Smooth muscle cell (in vitro differentiated cells): ENCODE results near the gene KBTBD6. TPM values are rescaled to one million over a fixed set of nuclear protein-coding genes. Genes with fewer than 3 reads are reported as not detected.

Experiments
- DNase-seq: peaks from one replicate; lab custom pipeline; 2025; ENCODE audit not compliant: unreplicated experiment; lab: John Stamatoyannopoulos, UW
- H2AFZ ChIP-seq: fragments of 200-600 bp; sonication (generic); 2 replicates; pipeline ENCODE4 v1.6.0; 2016; ENCODE audit warnings: antibody characterized with exemption, low read depth, mild to moderate bottlenecking
- H3F3A ChIP-seq: fragments of 200-600 bp; sonication (generic); 2 replicates; pipeline ENCODE4 v1.6.0; 2017; ENCODE audit warnings: antibody characterized with exemption, low read depth
- H3K27ac ChIP-seq: fragments of 200-600 bp; sonication (generic); 2 replicates; pipeline ENCODE4 v1.5.1; 2016; ENCODE audit warnings: low read depth, mild to moderate bottlenecking
- H3K27me3 ChIP-seq: fragments of 200-600 bp; sonication (generic); 2 replicates; pipeline ENCODE4 v1.6.1; 2016; ENCODE audit warnings: low read depth, mild to moderate bottlenecking
- H3K36me3 ChIP-seq: fragments of 200-600 bp; sonication (generic); 2 replicates; pipeline ENCODE4 v1.5.1; 2016; ENCODE audit warnings: low read depth
- H3K4me1 ChIP-seq: fragments of 200-600 bp; sonication (generic); 2 replicates; pipeline ENCODE4 v1.5.1; 2016; ENCODE audit warnings: low read depth
- H3K4me2 ChIP-seq: fragments of 200-600 bp; sonication (generic); 2 replicates; pipeline ENCODE4 v1.6.0; 2016; ENCODE audit warnings: mild to moderate bottlenecking
- H3K4me3 ChIP-seq: fragments of 200-600 bp; sonication (generic); 2 replicates; pipeline ENCODE4 v1.5.1; 2016; ENCODE audit warnings: mild to moderate bottlenecking
- H3K79me2 ChIP-seq: fragments of 200-600 bp; sonication (generic); 2 replicates; pipeline ENCODE4 v1.6.0; 2016; ENCODE audit warnings: low read depth, mild to moderate bottlenecking
- H3K9ac ChIP-seq: fragments of 200-600 bp; sonication (generic); 2 replicates; pipeline ENCODE4 v1.6.0; 2016; ENCODE audit warnings: low read depth
- H3K9me3 ChIP-seq: fragments of 200-600 bp; sonication (generic); replicated peaks from 2 replicates; pipeline ENCODE4 v1.5.1; 2016; ENCODE audit warnings: low read depth
- H4K20me1 ChIP-seq: fragments of 200-600 bp; sonication (generic); 2 replicates; pipeline ENCODE4 v1.6.0; 2016; ENCODE audit warnings: low read depth
- WGBS: methylation state at CpG from one replicate; pipeline ENCODE4 v1.1.7; 2016; ENCODE audit warnings: low lambda C conversion rate; 5-methylcytosine and 5-hydroxymethylcytosine counted together
- polyA plus RNA-seq: library from polyadenylated mRNA; unstranded; fragments of >200 nt; fragmentation: Nextera tagmentation; extraction: Ambion mirVana; gene quantifications from 2 replicates; pipeline ENCODE4 v1.2.1, GENCODE V29; 2016
- total RNA-seq: library from RNA; depleted of rRNA; stranded (reverse); fragments of >200 nt; gene quantifications from 2 replicates; pipeline ENCODE4 v1.2.3, GENCODE V29; 2014
- TF ChIP-seq, protein P1 (sequence below): fragments of 200-600 bp; sonication (generic); IDR thresholded peaks from 2 replicates; pipeline ENCODE4 v1.5.1; 2017; ENCODE audit warnings: borderline replicate concordance, mild to moderate bottlenecking, antibody characterized with exemption; ENCODE audit not compliant: insufficient read depth, poor library complexity, severe bottlenecking

The KBTBD6 gene
- total and polyA plus RNA-seq, 2 experiments from 2014 or later = 5.3 to 6.9 TPM

DNA sequence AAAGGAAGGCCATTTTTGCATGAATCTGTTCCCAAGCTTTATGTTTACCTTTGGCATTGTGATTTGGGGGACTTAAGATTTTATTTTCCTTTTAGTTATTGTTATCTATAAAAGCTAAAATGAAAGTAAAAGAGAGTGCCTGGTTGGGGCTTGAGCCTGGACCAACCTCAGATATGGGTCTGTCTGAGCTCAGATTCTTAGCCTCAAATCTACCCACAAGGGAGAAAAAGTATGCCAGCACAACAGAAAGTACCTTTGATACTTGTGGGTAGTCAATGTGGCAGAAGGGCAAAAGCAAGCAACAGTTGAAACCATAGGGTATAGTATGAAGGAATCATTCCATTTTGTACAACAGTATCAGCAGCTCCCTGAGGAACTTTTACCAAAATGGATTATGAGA is 26.6 kb upstream of the KBTBD6 start:
- no peaks in the 10 kb centered on the region for H4K20me1 ChIP-seq
- no peaks in the 10 kb centered on the region for H3K4me1 ChIP-seq
- no peak overlapping the region for H3K27ac ChIP-seq
- H3F3A ChIP-seq = no peaks in the 10 kb centered on the region
- no peaks in the 10 kb centered on the region for H3K79me2 ChIP-seq
- H3K4me3 ChIP-seq = no peak overlapping the region
- no peak overlapping the region for H3K9ac ChIP-seq
- H3K9me3 ChIP-seq = no peaks in the 10 kb centered on the region
- H3K4me2 ChIP-seq = no peak overlapping the region
- H3K27me3 ChIP-seq = no peaks in the 10 kb centered on the region
- no peak overlapping the region for H2AFZ ChIP-seq
- H3K36me3 ChIP-seq = no peaks in the 10 kb centered on the region
- TF ChIP-seq, protein P1, sequence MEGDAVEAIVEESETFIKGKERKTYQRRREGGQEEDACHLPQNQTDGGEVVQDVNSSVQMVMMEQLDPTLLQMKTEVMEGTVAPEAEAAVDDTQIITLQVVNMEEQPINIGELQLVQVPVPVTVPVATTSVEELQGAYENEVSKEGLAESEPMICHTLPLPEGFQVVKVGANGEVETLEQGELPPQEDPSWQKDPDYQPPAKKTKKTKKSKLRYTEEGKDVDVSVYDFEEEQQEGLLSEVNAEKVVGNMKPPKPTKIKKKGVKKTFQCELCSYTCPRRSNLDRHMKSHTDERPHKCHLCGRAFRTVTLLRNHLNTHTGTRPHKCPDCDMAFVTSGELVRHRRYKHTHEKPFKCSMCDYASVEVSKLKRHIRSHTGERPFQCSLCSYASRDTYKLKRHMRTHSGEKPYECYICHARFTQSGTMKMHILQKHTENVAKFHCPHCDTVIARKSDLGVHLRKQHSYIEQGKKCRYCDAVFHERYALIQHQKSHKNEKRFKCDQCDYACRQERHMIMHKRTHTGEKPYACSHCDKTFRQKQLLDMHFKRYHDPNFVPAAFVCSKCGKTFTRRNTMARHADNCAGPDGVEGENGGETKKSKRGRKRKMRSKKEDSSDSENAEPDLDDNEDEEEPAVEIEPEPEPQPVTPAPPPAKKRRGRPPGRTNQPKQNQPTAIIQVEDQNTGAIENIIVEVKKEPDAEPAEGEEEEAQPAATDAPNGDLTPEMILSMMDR = no peak
- no peak for DNase-seq

- Histone ChIP-seq H3K27me3 (no peaks in the 10 kb centered on the region), H3K79me2 (no peaks in the 10 kb centered on the region), H3F3A (no peaks in the 10 kb centered on the region), H3K27ac (no peak overlapping the region), H4K20me1 (no peaks in the 10 kb centered on the region), H3K4me3 (no peak overlapping the region), H3K36me3 (no peaks in the 10 kb centered on the region), H3K9me3 (no peaks in the 10 kb centered on the region), H3K9ac (no peak overlapping the region), H2AFZ (no peak overlapping the region), H3K4me1 (no peaks in the 10 kb centered on the region), H3K4me2 (no peak overlapping the region)
- TF ChIP-seq, protein P1 = no peak
- no peak for DNase-seq
- 95% methylated on average over 4 of the region's 4 CpGs for WGBS
These were observed 24.6 kb upstream of the KBTBD6 start for GRCh38 chr13:41157048-41157717.

DNA sequence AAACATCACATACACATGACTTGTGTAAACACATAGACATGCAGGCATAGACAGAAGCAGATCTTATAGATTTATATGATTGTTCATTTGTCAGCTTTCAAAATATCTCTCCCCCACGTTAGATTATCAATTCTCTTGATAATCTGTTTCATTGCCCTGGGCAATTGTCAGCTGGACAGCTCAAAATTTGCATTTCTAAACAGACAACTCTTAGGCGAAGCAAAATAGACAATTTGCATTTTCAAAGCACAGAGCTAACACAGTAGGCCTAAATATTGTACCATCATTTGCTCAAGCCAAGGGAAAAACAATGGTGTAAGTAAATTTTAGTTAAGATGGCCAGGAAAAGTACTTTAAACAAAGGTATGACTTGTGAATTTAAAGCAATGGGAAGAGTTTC is 24.0 kb upstream of the KBTBD6 start:
- TF ChIP-seq, protein P1 = no peak
- no peak overlapping the region for H3K4me2 ChIP-seq
- no peaks in the 10 kb centered on the region for H4K20me1 ChIP-seq
- H3F3A ChIP-seq = no peaks in the 10 kb centered on the region
- no peak overlapping the region for H3K4me3 ChIP-seq
- H3K27ac ChIP-seq = no peak overlapping the region
- H3K4me1 ChIP-seq = no peaks in the 10 kb centered on the region
- no peak overlapping the region for H3K9ac ChIP-seq
- no peaks in the 10 kb centered on the region for H3K36me3 ChIP-seq
- no peak overlapping the region for H2AFZ ChIP-seq
- WGBS = 51% methylated on average over 2 of the region's 2 CpGs
- no peaks in the 10 kb centered on the region for H3K9me3 ChIP-seq
- no peaks in the 10 kb centered on the region for H3K79me2 ChIP-seq
- DNase-seq = no peak
- H3K27me3 ChIP-seq = no peaks in the 10 kb centered on the region

GRCh38 chr13:41154042-41154441 is 21.4 kb upstream of the KBTBD6 start:
- no peak overlapping the region for H3K4me2 ChIP-seq
- TF ChIP-seq, protein P1 = no peak

More at GRCh38 chr13:41154042-41154441, 21.4 kb upstream of the KBTBD6 start:
- H2AFZ ChIP-seq = no peak overlapping the region
- H4K20me1 ChIP-seq = no peaks in the 10 kb centered on the region
- H3K4me3 ChIP-seq = no peak overlapping the region
- no peaks in the 10 kb centered on the region for H3F3A ChIP-seq
- H3K9me3 ChIP-seq = peaks cover 13% of the 10 kb centered on the region
- H3K36me3 ChIP-seq = no peaks in the 10 kb centered on the region
- no peak overlapping the region for H3K27ac ChIP-seq
- H3K9ac ChIP-seq = no peak overlapping the region
- H3K79me2 ChIP-seq = no peaks in the 10 kb centered on the region
- no peaks in the 10 kb centered on the region for H3K27me3 ChIP-seq
- no peaks in the 10 kb centered on the region for H3K4me1 ChIP-seq
- DNase-seq = no peak
